ENCODE results near the gene RAP2C. TPM values are rescaled to one million over a fixed set of nuclear protein-coding genes. Genes with fewer than 3 reads are reported as not detected.
"Not testable (repeated sequence)": the region's sequence is repeated elsewhere in the genome, so short reads cannot be mapped to it uniquely, and the experiment has no call there.

RAP2C gene
- total RNA-seq, 1 donor: 72.9 TPM

GRCh38 chrX:132173647-132174046 lies 45.6 kb downstream of the RAP2C start:
- no peaks in the 10 kb centered on the region for H3K27me3 ChIP-seq (ENCODE audit: insufficient read depth, low read length)
- no peaks in the 10 kb centered on the region for H3K9me3 ChIP-seq (ENCODE audit: low read depth, low read length)
- H3K4me3 ChIP-seq (ENCODE audit: low read length): no peak overlapping the region
- no peaks in the 10 kb centered on the region for H3K4me1 ChIP-seq (ENCODE audit: insufficient read depth, low read length)

DNA sequence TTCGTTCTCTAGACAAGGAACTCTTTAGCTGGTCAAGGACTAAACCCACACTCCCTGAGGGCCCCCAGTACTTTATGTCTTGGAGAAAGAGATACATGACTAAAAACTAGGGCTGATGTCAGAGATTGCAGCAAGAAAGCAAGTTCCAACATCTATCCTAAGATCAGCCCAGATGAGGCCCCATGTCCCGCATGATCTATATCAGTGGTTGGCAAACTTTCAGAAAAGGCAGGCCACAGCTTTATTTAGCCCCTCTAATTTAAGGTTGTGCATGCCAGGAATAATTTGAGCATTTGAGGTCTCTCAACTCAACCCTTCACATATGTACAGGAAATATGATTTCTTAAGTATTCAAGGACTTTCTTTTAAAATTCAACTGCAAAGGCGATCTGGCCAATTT lies 47.4 kb downstream of the RAP2C start:
- Histone ChIP-seq H3K9me3 (ENCODE audit: low read depth, low read length) (no peaks in the 10 kb centered on the region), H3K4me3 (ENCODE audit: low read length) (no peak overlapping the region), H3K27me3 (ENCODE audit: insufficient read depth, low read length) (no peaks in the 10 kb centered on the region), H3K4me1 (ENCODE audit: insufficient read depth, low read length) (no peaks in the 10 kb centered on the region)

- Histone ChIP-seq H3K4me1 (ENCODE audit: insufficient read depth, low read length) (no peaks in the 10 kb centered on the region), H3K27me3 (ENCODE audit: insufficient read depth, low read length) (no peaks in the 10 kb centered on the region), H3K4me3 (ENCODE audit: low read length) (no peak overlapping the region), H3K9me3 (ENCODE audit: low read depth, low read length) (no peaks in the 10 kb centered on the region)
Measured at GRCh38 chrX:132171478-132171877, 47.8 kb downstream of the RAP2C start.

GRCh38 chrX:132169554-132169953 lies 49.7 kb downstream of the RAP2C start:
- Histone ChIP-seq H3K4me1 (ENCODE audit: insufficient read depth, low read length) (no peaks in the 10 kb centered on the region), H3K27me3 (ENCODE audit: insufficient read depth, low read length) (no peaks in the 10 kb centered on the region), H3K9me3 (ENCODE audit: low read depth, low read length) (no peaks in the 10 kb centered on the region), H3K4me3 (ENCODE audit: low read length) (no peak overlapping the region)

- H3K4me3 ChIP-seq (ENCODE audit: low read length): no peak overlapping the region
- H3K4me1 ChIP-seq (ENCODE audit: insufficient read depth, low read length): no peaks in the 10 kb centered on the region
- no peaks in the 10 kb centered on the region for H3K27me3 ChIP-seq (ENCODE audit: insufficient read depth, low read length)
- no peaks in the 10 kb centered on the region for H3K9me3 ChIP-seq (ENCODE audit: low read depth, low read length)
Measured at GRCh38 chrX:132165651-132166050, 53.6 kb downstream of the RAP2C start.

DNA sequence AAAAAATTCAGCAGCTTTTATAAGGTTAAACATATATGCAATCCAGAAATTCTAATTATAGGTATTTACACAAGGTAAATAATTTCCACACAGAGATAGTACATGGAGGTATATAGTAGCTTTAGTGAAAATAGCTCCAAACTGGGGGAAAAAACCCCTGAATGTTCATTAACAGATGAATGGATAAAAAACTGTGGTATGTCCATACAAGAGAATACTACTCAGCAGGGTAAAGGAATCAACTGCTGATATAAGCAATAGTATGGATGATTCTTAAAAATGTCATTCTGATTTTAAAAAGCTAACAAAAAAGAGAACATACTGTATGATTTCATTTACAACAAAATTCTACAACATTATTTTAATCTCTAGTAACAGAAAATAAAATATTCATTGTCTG lies 54.2 kb downstream of the RAP2C start:
- Histone ChIP-seq H3K4me1 (ENCODE audit: insufficient read depth, low read length) (no peaks in the 10 kb centered on the region), H3K27me3 (ENCODE audit: insufficient read depth, low read length) (no peaks in the 10 kb centered on the region), H3K4me3 (ENCODE audit: low read length) (no peak overlapping the region), H3K9me3 (ENCODE audit: low read depth, low read length) (no peaks in the 10 kb centered on the region)

DNA sequence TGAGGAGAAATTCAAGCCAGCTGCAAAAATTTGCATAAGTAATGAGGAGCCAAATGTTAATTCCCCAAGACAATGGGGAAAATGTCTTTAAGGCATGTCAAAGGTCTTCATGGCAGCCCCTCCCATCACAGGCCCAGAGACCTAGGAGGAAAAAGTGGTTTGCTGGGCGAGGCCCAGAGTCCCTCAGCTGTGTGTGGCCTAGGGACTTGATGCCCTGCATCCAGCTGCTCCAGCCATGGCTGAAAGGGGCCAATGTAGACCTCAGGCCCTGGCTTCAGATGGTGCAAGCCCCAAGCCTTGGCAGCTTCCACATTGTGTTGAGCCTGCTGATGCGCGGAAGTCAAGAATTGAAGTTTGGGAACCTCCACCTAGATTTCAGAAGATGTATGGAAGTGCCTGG lies 56.2 kb downstream of the RAP2C start:
- H3K27me3 ChIP-seq (ENCODE audit: insufficient read depth, low read length); H3K4me1 ChIP-seq (ENCODE audit: insufficient read depth, low read length); H3K4me3 ChIP-seq (ENCODE audit: low read length); H3K9me3 ChIP-seq (ENCODE audit: low read depth, low read length): not testable (repeated sequence)

GRCh38 chrX:132153166-132153565 lies 66.1 kb downstream of the RAP2C start:
- Histone ChIP-seq H3K4me3 (ENCODE audit: low read length) (no peak overlapping the region), H3K9me3 (ENCODE audit: low read depth, low read length) (no peaks in the 10 kb centered on the region), H3K4me1 (ENCODE audit: insufficient read depth, low read length) (no peaks in the 10 kb centered on the region), H3K27me3 (ENCODE audit: insufficient read depth, low read length) (no peaks in the 10 kb centered on the region)

Other genes starting within 250 kb of the RAP2C start
- 49.7 TPM for gene STK26, start 196.1 kb downstream of the RAP2C start, total RNA-seq
- gene FRMD7, start 91.4 kb downstream of the RAP2C start, total RNA-seq: 0.10 TPM